WTC11 (cell line): Measurements from ENCODE around the gene MYLK4.
"Not testable (repeated sequence)": the region's sequence is repeated elsewhere in the genome, so short reads cannot be mapped to it uniquely, and the experiment has no call there.

ENCODE experiments used
- CBFB ChIP-seq: sonication (generic); formaldehyde crosslinking; IDR thresholded peaks from 2 replicates; pipeline ENCODE4 v1.8.1; 2022; ENCODE audit warnings: mild to moderate bottlenecking, low read depth, missing genetic modification reagents
- ESRRA ChIP-seq: sonication (generic); formaldehyde crosslinking; IDR thresholded peaks from 2 replicates; pipeline ENCODE4 v1.8.1; 2022; ENCODE audit warnings: mild to moderate bottlenecking, missing genetic modification reagents, borderline replicate concordance
- SMAD3 ChIP-seq: sonication (generic); formaldehyde crosslinking; IDR thresholded peaks from 2 replicates; pipeline ENCODE4 v1.8.0; 2022; ENCODE audit warnings: missing genetic modification reagents, mild to moderate bottlenecking, borderline replicate concordance
- TF ChIP-seq, protein P1 (sequence below): fragments of 200-600 bp; IDR thresholded peaks from 2 replicates; pipeline ENCODE4 v1.8.0; 2022; ENCODE audit warnings: antibody characterized with exemption
- TF ChIP-seq, protein P2 (sequence below): sonication (generic); formaldehyde crosslinking; IDR thresholded peaks from 2 replicates; pipeline ENCODE4 v1.8.1; 2022; ENCODE audit warnings: mild to moderate bottlenecking, missing genetic modification reagents, moderate library complexity, borderline replicate concordance
- TF ChIP-seq, protein P3 (sequence below): sonication (generic); formaldehyde crosslinking; IDR thresholded peaks from 2 replicates; pipeline ENCODE4 v1.8.0; 2022; ENCODE audit warnings: mild to moderate bottlenecking, missing genetic modification reagents

DNA sequence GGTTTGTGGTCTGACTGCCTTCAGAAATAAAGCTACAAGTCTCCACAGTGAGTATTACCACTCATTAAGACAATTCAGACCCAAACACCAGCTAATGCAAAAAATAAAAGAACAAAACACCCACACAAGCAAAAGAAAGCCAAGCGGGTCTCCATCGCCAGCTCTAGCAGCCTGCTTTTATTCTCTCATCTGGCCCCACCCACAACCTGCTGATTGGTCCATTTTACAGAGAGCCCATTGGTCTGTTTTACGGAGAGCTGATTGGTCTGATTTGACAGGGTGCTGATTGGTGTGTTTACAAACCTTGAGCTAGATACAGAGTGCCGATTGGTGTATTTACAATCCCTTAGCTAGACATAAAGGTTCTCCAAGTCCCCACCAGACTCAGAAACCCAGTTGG is 12.1 kb upstream of the MYLK4 start:
- TF ChIP-seq ESRRA (CRISPR knock-in tag); CBFB (CRISPR knock-in tag); SMAD3: not testable (repeated sequence)
- TF ChIP-seq, protein P1, sequence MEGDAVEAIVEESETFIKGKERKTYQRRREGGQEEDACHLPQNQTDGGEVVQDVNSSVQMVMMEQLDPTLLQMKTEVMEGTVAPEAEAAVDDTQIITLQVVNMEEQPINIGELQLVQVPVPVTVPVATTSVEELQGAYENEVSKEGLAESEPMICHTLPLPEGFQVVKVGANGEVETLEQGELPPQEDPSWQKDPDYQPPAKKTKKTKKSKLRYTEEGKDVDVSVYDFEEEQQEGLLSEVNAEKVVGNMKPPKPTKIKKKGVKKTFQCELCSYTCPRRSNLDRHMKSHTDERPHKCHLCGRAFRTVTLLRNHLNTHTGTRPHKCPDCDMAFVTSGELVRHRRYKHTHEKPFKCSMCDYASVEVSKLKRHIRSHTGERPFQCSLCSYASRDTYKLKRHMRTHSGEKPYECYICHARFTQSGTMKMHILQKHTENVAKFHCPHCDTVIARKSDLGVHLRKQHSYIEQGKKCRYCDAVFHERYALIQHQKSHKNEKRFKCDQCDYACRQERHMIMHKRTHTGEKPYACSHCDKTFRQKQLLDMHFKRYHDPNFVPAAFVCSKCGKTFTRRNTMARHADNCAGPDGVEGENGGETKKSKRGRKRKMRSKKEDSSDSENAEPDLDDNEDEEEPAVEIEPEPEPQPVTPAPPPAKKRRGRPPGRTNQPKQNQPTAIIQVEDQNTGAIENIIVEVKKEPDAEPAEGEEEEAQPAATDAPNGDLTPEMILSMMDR, result not testable (repeated sequence)
- TF ChIP-seq, protein P2, sequence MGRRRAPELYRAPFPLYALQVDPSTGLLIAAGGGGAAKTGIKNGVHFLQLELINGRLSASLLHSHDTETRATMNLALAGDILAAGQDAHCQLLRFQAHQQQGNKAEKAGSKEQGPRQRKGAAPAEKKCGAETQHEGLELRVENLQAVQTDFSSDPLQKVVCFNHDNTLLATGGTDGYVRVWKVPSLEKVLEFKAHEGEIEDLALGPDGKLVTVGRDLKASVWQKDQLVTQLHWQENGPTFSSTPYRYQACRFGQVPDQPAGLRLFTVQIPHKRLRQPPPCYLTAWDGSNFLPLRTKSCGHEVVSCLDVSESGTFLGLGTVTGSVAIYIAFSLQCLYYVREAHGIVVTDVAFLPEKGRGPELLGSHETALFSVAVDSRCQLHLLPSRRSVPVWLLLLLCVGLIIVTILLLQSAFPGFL (CRISPR knock-in tag), result not testable (repeated sequence)
- TF ChIP-seq, protein P3, sequence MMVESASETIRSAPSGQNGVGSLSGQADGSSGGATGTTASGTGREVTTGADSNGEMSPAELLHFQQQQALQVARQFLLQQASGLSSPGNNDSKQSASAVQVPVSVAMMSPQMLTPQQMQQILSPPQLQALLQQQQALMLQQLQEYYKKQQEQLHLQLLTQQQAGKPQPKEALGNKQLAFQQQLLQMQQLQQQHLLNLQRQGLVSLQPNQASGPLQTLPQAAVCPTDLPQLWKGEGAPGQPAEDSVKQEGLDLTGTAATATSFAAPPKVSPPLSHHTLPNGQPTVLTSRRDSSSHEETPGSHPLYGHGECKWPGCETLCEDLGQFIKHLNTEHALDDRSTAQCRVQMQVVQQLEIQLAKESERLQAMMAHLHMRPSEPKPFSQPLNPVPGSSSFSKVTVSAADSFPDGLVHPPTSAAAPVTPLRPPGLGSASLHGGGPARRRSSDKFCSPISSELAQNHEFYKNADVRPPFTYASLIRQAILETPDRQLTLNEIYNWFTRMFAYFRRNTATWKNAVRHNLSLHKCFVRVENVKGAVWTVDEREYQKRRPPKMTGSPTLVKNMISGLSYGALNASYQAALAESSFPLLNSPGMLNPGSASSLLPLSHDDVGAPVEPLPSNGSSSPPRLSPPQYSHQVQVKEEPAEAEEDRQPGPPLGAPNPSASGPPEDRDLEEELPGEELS (CRISPR knock-in tag), result not testable (repeated sequence)
